Stimulated activated CD4-positive, alpha-beta T cell treated with anti-CD3 and anti-CD28 coated beads, Interleukin-4, amount 100 ng/mL, for 48 hours (primary cell): ENCODE measurements around the gene ATG4C.
"Not testable (repeated sequence)": the region's sequence is repeated elsewhere in the genome, so short reads cannot be mapped to it uniquely, and the experiment has no call there.

Experiments
- DNase-seq, 2 donors: peaks; one replicate each; pipeline ENCODE4 v3.0.0-alpha.2; 2020; ENCODE audit warnings: low read depth in 2 of 2

ATG4C gene

DNA sequence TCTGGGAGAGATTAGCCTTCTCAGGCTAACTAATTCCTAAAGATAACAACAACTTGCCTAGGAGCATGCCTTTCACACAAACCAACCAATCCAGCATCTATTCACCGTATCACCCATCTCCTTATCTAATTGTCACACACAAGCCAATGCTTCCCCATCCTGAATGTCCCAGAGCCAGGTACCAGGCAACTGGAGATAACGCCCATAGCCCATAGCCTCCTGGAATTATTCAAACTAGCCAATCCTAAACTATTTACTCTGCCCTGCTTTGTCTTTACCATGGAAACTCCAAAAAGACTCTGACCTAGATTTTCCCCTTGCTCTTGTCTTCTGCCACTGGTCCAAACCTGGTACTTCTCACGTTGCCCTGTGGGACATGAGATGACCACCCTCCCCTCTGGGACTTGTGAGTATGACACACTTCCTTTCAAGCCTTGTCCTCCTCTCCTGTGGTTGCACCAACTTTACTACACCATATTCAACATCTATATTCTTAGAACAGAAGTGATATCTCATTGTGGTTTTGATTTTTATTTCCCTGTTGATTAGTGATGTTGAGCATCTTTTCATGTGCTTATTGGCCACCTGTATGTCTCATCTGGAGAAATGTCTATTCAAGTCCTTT, 8.8 kb upstream of the ATG4C start:
- no peak for DNase-seq

DNA sequence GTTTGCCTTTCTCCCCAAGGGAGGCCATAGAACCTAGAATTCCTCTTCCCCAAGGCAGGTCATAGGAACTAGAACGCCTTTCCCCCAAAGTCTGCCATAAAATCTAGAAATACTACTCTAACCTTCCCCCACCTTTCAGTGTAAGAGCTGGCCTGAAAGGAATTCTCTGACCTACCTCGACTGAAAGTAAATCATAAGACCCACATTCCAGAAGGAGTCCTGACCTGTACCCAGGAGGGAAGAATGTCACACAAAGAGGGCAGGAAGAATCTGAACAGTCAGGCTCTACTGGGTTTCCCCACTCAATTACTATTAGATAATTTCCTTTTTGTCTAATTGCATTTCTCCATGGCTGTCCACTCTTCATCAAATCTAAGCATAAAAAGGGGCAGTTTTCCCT, 5.7 kb upstream of the ATG4C start:
- DNase-seq = no peak

- no peak for DNase-seq
Measured at GRCh38 chr1:62781841-62782543, 1.9 kb upstream of the ATG4C start.

- not testable (repeated sequence) for DNase-seq
Measured at GRCh38 chr1:62782544-62783212, 1.3 kb upstream of the ATG4C start.

GRCh38 chr1:62784509-62785365, 805 bp downstream of the ATG4C start:
- no peak for DNase-seq

GRCh38 chr1:62790716-62791115, 6.8 kb downstream of the ATG4C start:
- DNase-seq = no peak

GRCh38 chr1:62794053-62794452, 10.1 kb downstream of the ATG4C start:
- no peak for DNase-seq

- no peak for DNase-seq
Measured at GRCh38 chr1:62796221-62796620, 12.3 kb downstream of the ATG4C start.

GRCh38 chr1:62799688-62800087, 15.8 kb downstream of the ATG4C start:
- no peak for DNase-seq

GRCh38 chr1:62800281-62800680, 16.3 kb downstream of the ATG4C start:
- DNase-seq = no peak

DNA sequence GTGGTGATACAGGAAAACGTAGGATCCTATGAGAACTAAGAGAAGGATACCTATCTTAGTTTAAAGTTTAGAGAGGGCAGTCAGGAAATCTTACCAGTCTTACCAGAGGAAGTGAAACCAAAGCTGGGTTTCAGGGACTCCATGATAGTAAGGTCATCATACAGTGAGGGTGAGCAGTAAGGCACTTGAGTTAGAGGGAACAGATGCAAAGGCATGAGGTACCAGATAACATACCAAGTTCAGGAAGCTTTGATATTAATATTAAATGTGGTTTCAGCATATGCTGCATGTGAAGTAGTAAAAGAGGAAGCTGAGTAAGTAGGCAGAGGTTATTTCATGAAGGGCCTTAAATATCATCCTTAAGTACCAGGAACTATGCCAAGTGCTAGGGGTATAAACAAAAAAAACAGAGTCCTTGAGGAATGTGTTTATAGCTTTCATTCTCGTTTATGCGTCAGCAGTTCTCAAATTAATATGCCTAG, 16.9 kb downstream of the ATG4C start:
- no peak for DNase-seq

- no peak for DNase-seq
Measured at GRCh38 chr1:62809788-62810187, 25.9 kb downstream of the ATG4C start.

- no peak for DNase-seq
Measured at GRCh38 chr1:62810420-62811274, 26.7 kb downstream of the ATG4C start.

DNA sequence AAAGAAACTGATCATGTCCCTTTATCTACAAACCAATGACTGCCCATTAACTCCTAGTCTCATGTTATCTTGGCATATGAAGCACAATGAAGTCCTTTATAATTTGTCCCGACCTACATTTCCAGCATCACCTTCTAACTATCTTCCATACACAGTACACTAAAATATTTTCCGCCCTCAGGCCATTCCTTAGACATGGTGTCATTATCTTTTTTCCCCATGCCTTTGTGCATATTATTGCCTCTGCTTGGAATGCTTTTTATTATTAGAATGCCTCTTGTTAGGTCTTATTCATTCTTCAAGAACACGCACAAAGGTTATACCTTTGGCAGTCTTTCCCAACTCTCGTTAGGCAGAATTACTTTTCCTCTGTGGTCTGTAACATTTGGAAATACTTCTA, 39.6 kb downstream of the ATG4C start:
- no peak for DNase-seq

- DNase-seq = no peak
Measured at GRCh38 chr1:62826901-62827300, 43.0 kb downstream of the ATG4C start.

DNA sequence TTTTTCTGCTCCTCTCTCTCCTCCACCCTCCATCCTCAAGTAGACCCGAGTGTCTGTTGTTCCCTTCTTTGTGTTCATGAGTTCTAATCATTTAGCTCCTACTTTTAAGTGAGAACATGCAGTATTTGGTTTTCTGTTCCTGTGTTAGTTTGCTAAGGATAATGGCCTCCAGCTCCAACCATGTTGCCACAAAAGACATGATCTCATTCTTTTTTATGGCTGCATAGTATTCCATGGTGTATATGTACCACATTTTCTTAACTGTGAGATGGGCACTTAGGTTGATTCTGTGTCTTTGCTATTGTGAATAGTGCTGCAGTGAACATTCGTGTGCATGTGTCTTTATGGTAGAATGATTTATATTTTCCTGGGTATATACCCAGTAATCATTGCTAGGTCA, 43.9 kb downstream of the ATG4C start:
- DNase-seq = not testable (repeated sequence)

GRCh38 chr1:62832276-62832675, 48.3 kb downstream of the ATG4C start:
- DNase-seq = no peak

GRCh38 chr1:62833529-62833928, 49.6 kb downstream of the ATG4C start:
- no peak for DNase-seq

GRCh38 chr1:62834400-62834961, 50.5 kb downstream of the ATG4C start:
- no peak for DNase-seq

DNA sequence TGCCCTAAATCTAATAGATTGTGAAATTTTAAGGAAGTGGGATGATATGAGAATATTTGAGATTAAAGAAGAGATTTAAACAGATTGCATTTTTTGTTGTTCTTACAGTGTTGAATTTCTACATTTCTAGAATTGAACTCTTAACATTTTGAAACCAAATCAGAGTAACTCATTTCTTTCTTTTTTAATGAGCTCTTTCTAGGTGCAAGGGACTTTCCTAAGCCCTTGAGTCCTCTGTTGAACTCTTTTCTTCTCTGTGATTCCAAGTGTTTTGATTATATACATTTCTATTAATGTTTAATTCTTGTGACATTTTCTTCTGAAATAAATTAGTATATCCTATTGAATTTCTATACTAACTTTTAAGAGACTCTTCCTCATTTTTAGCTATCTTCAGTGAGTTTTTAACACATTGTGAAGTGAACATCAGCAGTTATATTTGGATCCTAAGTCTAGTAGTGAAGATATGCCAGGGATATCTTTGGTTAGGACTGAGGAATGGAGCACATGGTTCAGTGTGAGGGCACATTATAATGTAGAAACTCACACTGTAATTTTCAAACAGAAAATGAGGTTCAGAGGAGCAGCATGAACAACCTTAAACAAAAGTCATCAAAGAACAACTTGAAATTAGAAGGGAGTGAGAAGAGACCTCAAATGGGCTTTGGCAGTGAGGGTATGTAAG, 53.1 kb downstream of the ATG4C start:
- DNase-seq = no peak
